Stimulated activated CD4-positive, alpha-beta T cell treated with anti-CD3 and anti-CD28 coated beads, Interleukin-4, amount 100 ng/mL, for 4 hours (primary cell): ENCODE results near the gene RNF121.

Experiments
- DNase-seq, 2 experiments: peaks; one replicate each; pipeline ENCODE4 v3.0.0-alpha.2; 2020

Gene RNF121

DNA sequence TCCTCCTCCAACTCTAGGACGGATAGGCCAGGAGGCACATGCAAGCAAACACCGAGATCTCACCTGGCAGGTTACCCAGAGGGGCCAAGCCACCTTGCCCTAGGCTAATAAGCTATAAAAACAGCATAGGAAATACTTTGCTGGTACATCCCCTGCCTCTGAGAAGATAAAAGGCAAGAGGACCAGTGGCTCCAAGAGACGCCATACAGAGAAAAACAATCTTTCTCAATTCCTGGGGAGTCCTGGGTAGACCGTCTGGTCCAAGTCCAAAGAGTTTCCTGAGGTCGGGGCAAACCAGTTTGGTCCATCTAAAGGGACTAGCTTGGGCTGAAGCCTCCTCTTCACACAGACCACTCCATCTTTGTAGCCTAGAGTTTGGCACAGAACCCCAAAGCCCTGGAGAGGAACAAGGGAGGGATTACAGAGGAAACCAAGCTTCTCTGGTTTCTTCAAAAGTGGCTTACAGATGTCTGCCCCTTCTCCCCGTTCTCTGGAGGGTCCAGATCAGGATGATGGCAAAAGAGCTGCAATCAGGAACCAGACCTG is 111.1 kb downstream of the RNF121 start:
- no peak for DNase-seq

- DNase-seq = peak; percentile 72 to 73
These were observed 111.9 kb downstream of the RNF121 start for GRCh38 chr11:72040491-72041363.

- DNase-seq = peak; percentile 12 to 28
These were observed 112.7 kb downstream of the RNF121 start for GRCh38 chr11:72041364-72042063.

DNA sequence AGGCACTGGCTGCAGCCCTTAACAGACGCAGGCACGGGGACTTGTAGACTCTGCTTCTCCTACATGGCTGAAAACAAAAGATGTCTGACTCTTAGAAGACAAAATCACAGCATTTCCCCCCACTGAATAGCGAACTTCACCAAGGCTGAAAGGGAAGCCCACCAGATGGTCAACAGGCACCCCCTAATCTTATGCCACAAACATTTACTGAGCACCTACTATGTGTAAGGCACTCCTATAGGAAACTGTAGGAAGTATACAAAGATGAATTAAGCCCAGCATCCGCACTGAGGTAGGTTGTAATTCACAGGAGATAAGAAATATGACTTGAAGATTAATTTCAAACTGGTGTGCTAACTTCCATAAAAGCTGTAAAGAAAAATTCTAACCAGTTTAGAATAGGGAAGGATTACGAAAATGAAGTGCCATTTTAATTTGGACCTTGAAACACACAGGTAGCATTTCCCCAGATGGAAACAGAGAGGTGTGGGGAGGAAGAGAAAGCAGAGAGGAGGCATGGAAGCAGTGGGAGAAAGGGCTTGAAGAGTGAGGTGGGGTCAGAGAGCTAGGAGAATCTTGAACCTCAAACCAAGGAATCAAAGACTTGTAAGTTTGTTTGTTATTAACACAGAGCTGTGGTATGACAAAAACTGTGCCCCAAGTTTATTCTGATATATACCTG is 113.4 kb downstream of the RNF121 start:
- DNase-seq = no peak

DNA sequence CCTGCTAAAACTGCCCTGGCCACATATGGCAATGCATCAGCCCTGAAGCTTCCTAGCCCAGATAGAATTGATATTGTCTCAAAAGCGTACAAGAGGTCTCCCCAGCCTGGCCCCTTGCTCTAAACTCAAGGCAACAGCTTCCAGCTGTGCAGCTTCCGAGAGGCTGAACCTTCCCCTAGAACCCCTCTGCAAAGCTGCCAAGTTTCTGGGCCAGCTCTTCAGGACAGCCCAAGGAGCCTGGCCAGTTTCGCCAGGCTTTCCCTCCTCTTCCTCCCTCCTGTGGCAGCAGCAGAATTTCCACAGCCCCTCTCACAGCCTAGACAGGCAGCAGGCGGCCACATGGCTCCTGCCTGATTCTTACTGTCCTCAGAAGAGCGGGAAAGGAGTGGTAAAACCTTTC is 117.0 kb downstream of the RNF121 start:
- DNase-seq = no peak
